Stimulated activated CD4-positive, alpha-beta T cell treated with anti-CD3 and anti-CD28 coated beads, Interleukin-4, amount 100 ng/mL, for 48 hours (primary cell): Measurements from ENCODE around the gene AAMDC.
A peak's percentile ranks its signal among the peaks of the same experiment; 100 is the strongest.

ENCODE experiments used
- DNase-seq, 2 donors: peaks; one replicate each; pipeline ENCODE4 v3.0.0-alpha.2; 2020; ENCODE audit warnings: low read depth in 2 of 2

Gene AAMDC

DNA sequence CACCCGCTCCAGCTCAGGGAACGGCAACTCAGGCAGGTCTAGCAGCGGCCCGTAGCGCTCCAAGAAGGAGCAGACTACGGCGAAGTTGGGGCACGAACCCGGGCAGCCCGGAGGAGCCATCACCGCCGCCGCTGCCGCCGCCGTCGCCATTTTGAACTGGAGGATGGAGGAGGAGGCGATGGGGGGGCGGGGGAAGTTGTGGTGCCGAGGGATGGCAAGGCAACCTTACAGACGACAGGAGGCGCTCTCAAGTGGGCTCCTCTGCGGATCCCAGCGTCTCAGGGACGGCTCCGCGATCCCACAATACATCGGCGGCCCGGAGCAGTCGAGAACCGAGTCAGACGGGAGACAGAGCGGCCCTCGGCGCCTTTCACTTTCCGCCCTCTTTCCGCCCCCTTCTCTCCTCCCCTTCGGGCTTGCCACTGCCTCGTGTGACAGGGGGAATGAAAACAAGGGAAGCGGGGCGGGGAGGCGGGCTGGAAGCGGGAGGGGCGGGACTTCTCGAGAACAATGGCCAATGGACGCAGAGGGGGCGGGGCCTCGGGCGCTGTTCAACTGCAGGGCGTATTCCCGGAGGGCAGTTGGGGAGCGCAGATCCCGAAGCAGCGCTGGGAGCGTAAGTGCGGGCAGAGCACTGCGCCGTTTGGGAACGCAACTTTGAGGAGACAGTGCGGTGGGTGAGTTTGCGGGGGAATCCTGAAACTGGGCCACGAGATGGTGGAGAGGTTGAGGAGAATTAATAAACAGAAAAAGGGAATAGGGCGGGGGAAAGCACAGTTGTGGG lies at the start of gene AAMDC, which contains the start of gene RSF1:
Gene AAMDC, plus strand, starts transcription at position 580 of the 784 bp plus-strand sequence. CDS start 21,353 bp downstream, outside the sequence.
Gene RSF1, minus strand, starts transcription at position 158 of the 784 bp plus-strand sequence. Its CDS starts 8 bp downstream, at position 150.
- DNase-seq, result peak; percentile 96 to 97

DNA sequence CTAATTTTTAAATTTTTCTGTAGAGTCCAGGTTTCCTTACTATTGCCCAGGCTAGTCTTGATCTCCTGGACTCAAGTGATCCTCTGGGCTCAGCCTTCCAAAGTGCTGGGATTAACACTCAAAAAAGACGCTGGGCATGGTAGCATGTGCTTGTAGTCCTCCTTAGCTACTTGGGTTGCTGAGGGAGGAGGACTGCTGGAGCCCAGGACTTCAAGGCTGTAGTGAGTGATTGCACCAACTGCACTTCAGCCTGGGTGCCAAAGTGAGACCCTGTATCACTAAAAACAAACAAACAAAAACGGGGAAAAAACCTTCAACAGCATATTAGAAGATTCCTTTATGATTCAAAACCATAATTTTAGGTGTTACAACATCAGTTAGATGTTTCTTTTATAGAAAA lies 45.0 kb upstream of the AAMDC start:
- no peak for DNase-seq

DNA sequence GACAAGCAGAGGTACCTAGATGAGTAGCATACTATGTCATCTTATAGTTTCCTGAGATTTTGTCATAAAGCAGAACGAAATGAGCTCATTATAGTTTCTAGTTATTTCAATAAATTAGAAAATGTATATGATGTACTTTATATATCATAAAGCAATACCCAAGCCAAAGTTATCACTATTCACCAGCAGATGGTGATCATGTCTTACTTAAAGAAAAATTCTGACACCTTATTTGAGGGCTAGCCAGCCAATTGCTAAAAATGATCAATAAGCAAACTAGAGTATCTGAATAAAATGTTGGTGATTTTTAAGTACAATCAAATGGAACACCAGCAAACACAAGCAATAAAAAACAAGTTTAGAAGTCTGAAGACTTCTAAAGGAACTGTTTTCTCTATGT lies 44.5 kb upstream of the AAMDC start:
- no peak for DNase-seq

DNA sequence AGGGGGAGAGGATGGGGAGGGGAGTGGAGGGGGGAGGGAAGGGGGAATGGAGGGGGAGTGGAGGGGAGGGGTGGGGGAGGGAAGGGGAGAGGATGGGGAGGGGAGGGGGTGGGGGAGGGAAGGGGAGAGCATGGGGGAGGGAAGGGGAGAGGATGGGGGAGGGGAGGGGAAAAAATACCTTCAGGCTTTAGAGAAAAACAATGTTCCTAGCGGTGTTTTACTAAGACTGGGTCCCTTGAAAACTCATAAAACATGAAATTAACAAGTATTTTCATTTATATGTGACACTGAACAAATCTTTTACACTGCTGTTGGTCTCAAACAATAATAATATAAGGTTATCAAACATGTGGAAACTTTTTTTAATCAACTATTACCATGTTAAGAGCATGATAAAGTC lies 42.8 kb upstream of the AAMDC start:
- no peak for DNase-seq

DNA sequence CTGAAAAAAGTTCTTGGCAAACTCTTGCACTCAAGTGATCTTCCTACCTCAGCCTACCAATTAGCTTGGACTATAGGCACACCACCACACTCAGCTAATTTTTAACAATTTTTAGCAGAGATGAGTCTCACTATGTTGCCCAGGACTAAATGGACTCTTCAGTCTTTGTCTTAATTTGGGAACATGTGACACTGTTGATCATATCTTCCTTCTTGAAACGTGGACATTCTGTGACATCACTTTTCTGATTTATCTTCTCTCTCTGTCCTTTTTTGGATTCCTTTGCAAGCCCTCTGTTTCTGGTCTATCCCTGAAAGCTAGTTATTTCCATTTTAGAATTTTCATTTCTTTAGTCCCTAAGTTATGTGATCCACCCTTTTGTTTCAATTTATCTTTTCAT lies 42.4 kb upstream of the AAMDC start:
- DNase-seq, result no peak

DNA sequence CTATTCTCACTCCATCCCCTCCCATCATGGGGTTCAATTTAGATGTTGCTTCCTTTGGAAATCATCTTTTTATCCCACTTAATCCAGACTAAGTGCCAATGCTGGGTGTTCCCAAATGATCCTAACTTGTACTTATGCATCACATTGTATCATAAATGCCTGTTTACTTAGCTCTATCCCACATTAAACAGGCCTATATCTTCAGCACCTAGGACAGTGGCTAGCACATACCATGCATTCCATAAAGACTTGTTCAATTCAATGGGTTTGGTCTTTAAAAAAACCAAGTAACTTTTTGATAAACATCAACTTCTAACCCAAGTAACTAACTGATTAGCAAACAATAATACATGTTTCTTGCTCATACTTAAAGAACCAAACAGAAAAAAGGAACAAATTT lies 41.0 kb upstream of the AAMDC start:
- DNase-seq, result no peak

GRCh38 chr11:77783025-77783424 lies 37.9 kb upstream of the AAMDC start:
- DNase-seq, result no peak

DNA sequence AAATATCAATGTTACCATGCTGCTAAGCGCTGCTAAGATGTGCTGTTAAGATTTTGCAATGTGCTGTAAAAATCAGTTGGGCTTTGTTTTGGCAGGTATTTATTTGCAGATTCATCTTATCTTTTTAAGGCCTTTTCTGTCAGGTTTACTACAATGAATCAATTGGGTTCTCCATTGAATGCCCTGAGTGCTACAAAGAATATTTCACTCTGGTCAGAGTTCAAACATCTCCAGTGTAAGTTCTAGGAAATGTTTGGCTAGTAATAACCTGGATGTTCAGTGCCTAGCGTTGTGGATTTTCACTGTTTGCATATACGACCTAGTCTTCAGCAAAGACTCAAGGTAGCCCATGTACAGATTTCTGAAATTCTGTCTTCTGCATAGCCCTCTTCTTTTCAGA lies 36.4 kb upstream of the AAMDC start:
- DNase-seq, result no peak

DNA sequence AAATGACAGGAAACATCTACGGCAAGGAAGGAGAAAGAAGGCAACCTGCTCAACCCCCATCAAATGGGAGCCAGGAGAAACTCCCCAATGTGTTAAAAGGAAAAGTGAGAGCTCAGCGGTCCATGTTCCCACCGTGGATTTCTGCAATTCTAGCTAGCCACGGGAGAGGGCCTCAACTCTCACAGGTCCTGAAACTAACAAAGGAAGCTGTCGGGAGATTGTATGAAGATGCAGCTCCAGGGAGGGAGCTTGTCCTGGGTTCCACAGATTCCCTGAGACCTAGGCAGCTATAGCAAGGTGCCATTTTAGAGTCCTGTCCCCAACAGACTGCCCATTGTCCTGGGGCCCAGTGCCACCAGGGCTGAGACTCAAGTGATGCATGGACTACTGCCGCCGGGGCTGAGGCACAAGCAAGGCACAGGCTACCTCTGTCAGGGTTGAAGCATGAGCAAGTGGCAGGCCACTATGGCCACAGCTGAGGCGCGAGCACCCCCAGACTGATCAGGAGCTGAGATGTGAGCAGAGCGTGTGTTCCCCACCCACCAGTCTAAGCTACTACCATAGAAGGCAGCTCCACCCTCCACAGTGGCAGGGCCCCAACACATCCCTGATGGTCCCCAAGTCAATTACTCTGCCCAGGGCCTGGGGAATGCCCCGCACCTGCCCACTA lies 31.7 kb upstream of the AAMDC start:
- DNase-seq, result no peak

GRCh38 chr11:77789731-77790476 lies 31.0 kb upstream of the AAMDC start:
- DNase-seq, result no peak

DNA sequence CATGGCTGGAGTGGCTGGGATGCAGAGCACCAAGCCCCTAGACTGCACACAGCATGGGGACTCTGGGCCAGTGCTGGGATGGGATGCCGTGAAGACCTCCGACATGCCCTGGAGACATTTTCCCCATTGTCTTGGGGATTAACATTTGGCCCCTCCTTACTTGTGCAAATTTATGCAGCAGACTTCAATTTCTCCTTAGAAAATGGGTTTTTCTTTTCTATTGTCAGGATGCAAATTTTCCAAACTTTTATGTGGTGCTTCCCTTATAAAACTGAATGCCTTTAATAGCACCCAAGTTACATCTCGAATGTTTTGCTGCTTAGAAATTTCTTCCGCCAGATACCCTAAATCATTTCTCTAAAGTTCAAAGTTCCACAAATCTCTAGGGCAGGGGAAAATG lies 29.6 kb upstream of the AAMDC start:
- no peak for DNase-seq

DNA sequence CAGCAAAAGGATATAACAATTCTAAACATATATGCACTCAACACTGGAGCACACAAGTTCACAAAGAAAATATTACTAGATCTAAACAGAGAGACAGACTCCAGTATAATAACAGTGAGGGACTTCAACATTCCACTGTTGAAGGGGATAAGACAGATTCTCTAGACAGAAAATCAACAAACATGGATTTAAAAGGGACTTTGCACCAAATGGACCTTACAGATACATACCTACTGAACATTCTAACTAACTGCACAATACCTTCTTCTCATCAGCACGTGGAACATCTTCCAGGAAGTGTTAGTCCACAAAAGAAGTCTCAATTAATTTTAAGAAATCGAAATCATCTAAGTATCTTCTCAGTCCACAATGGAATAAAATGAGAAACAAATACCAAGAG lies 27.0 kb upstream of the AAMDC start:
- no peak for DNase-seq

DNA sequence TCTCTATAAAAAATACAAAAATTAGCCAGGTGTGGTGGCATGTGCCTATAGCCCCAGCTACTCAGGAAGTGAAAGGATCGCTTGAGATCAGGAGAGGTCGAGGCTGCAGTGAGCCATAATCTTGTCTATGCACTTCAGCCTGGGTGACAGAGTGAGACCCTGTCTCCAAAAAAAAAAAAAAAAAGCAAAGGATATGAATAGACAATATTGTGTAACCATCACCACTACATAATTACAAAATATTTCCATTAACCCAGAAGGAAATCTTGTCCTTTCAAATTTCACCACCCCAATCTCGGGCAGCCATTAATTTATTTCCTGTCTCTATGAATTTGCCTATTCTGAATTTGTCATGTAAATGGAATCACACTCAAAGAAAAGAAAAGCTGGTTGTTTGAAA lies 21.6 kb upstream of the AAMDC start:
- no peak for DNase-seq

DNA sequence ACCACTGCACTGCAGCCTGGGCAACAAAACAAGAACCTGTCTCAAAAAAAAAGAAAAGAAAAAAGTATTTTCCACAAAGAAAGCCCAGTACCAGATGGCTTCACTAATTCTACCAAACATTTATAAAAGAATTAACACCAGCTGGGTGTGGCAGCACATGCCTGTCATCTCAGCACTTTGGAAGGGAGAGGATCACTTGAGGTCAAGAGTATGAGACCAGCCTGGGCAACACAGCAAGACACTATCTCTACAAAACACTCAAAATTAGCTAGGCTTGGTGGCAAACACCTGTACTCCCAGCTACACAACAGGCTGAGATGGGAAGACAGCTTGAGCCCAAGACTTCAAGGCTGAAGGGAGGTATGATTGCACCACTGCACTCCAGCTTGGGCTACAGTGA lies 20.5 kb upstream of the AAMDC start:
- no peak for DNase-seq

GRCh38 chr11:77801477-77801876 lies 19.5 kb upstream of the AAMDC start:
- DNase-seq, result no peak

- DNase-seq, result no peak
These were observed 14.5 kb upstream of the AAMDC start for GRCh38 chr11:77806415-77806814.

GRCh38 chr11:77806993-77807392 lies 14.0 kb upstream of the AAMDC start:
- no peak for DNase-seq

DNA sequence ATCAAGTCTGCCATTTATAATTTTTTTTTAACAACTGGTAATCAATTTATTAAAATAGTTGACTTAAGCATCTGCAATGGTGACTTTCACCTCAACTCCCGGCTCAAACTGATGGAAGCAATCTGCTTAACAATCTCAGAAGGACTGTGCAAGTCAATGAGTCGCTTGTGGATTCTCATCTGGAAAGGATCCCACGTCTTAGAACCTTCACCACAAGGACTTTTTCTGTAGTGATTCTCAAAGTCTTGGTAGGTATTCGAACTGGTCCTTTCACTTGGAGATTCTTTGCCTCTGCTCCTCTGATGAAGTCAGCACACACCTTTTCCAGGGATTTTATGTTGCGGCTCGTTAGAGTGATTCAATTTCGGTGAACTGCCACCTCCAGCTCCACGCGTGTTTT lies 7.7 kb upstream of the AAMDC start:
- DNase-seq, result no peak

- no peak for DNase-seq
These were observed 6.1 kb upstream of the AAMDC start for GRCh38 chr11:77814848-77815247.

DNA sequence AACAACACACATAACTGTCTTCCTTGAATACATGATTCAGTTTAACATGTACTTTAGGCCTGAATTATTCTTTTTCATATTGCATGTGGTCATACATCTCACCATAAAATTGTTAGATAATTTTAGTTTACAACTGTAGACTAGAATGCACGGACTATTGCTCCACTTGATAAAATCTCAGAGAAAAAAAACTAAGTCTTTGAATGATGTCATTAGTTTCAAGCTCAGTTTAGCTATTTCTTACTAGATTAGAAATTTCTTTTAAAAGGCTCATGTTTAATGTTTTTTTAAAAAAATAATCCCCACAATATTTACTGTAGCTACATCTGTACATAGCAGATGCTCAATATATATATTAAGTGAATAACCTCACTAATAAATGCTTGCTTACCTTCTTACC lies 5.5 kb upstream of the AAMDC start:
- DNase-seq, result no peak

DNA sequence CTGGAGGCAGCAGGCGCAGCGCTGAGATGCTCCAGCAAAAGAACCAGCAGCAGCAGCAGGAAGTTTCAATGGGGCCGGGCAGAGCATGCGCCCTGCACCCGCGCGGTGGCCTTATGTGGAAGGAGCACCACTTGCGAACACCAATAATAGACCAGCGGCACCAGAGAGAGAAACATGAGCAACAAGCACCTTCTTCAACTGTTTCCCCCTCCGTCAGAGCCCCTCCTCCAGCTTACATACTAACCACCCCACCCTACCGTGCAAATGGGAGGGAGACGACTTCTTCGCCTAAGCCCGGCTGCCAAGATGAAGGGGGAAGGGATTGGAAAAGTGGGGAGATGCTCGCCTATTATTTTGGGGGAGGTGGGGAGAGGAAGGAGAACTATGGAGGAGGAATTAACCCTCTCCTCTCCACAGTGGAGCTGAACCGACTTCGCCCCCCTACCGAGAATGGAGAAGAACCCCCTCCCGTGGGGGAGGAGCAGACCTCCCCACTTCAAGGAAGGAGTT lies 1.5 kb upstream of the AAMDC start:
- peak; percentile 71 to 76 for DNase-seq

GRCh38 chr11:77819921-77820564 lies 901 bp upstream of the AAMDC start:
- DNase-seq, result peak; percentile 22 to 24
